ENCODE measurements around the gene CTIF. TPM values are rescaled to one million over a fixed set of nuclear protein-coding genes. Genes with fewer than 3 reads are reported as not detected.

CTIF gene
- total RNA-seq, 2 experiments from 2014 or later = 0.06 to 0.38 TPM

DNA sequence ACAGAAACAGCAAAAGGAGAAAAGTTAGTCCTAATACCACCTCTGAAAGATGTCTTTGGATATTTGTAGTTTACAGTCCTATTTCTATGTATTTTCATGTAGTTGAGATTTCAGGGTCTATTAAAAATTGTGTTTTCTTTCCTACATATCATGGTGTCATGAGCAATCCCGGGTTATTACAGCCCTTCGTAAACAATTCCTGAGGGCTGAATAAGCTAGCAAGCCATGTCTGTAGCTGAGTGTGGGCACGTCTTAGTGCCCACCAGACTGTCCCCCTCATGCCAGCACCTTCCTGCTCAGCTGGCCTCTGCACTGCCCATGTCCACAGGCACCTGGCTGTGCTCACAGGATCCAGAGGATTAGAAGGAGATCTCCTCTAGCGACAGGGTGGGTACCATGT, 60.6 kb downstream of the CTIF start:
- Histone ChIP-seq H3K4me1 (ENCODE audit: insufficient read depth, low read length, poor library complexity, severe bottlenecking) (no peaks in the 10 kb centered on the region), H3K9me2 (ENCODE audit: insufficient read depth, low read length) (no peaks in the 10 kb centered on the region), H3K4me2 (ENCODE audit: low read length) (no peak overlapping the region), H3K27ac (ENCODE audit: low read depth, low read length, poor library complexity, severe bottlenecking) (no peak overlapping the region), H4K20me1 (ENCODE audit: insufficient read depth, low read length) (no peaks in the 10 kb centered on the region), H3K79me2 (ENCODE audit: insufficient read depth, low read depth, low read length) (no peaks in the 10 kb centered on the region), H3K36me3 (ENCODE audit: insufficient read depth, low read length) (no peaks in the 10 kb centered on the region), H2AFZ (ENCODE audit: low read length) (no peak overlapping the region), H3K4me3 (ENCODE audit: low read depth, low read length, poor library complexity, severe bottlenecking) (no peak overlapping the region), H3K9me3 (ENCODE audit: low read length) (no peaks in the 10 kb centered on the region)
- no TSS peak for BruUV-seq (replicated peaks)
- intact Hi-C loops (cut with micrococcal nuclease; ENCODE audit: unreplicated experiment) = no loop called here
- DNase-seq (ENCODE audit: low spot score) = no peak
- TF ChIP-seq, protein P1, sequence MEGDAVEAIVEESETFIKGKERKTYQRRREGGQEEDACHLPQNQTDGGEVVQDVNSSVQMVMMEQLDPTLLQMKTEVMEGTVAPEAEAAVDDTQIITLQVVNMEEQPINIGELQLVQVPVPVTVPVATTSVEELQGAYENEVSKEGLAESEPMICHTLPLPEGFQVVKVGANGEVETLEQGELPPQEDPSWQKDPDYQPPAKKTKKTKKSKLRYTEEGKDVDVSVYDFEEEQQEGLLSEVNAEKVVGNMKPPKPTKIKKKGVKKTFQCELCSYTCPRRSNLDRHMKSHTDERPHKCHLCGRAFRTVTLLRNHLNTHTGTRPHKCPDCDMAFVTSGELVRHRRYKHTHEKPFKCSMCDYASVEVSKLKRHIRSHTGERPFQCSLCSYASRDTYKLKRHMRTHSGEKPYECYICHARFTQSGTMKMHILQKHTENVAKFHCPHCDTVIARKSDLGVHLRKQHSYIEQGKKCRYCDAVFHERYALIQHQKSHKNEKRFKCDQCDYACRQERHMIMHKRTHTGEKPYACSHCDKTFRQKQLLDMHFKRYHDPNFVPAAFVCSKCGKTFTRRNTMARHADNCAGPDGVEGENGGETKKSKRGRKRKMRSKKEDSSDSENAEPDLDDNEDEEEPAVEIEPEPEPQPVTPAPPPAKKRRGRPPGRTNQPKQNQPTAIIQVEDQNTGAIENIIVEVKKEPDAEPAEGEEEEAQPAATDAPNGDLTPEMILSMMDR (conservative IDR thresholded peaks at IDR 0.05; ENCODE audit: low read length) = no peak
- no peak for TF ChIP-seq EZH2phosphoT487 (IDR thresholded peaks at IDR 0.05; ENCODE audit: borderline replicate concordance, low read depth, low read length)
- ChIA-PET CTCF (ENCODE audit: unreplicated experiment) (no interaction called here), POLR2A (no interaction called here)

DNA sequence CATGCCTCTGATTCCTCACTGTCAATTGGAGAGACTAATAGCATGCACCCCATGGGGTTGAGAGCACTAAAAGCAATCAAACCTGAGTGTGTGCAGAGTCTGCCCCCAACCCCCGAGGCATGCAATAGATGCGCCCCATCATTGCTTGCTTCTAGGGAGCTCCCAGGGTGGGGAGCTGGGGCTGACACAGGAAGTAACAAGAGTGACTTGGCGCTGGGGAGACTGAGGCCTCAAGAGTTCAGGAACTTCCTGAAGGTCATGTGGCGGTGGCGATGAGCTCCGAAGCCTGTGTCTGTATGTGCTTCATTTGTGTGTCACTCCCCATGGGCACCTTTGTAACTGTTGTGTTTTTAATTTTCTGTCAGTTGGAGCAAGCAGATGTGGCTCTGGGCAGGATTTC, 61.2 kb downstream of the CTIF start:
- H3K4me1 ChIP-seq (ENCODE audit: insufficient read depth, low read length, poor library complexity, severe bottlenecking) = no peaks in the 10 kb centered on the region
- H3K9me3 ChIP-seq (ENCODE audit: low read length) = no peaks in the 10 kb centered on the region
- ChIA-PET CTCF (ENCODE audit: unreplicated experiment) (no interaction called here), POLR2A (no interaction called here)
- no peak for TF ChIP-seq EZH2phosphoT487 (IDR thresholded peaks at IDR 0.05; ENCODE audit: borderline replicate concordance, low read depth, low read length)
- TF ChIP-seq, protein P1 (conservative IDR thresholded peaks at IDR 0.05; ENCODE audit: low read length) = no peak
- H3K9me2 ChIP-seq (ENCODE audit: insufficient read depth, low read length) = no peaks in the 10 kb centered on the region
- no peak overlapping the region for H2AFZ ChIP-seq (ENCODE audit: low read length)
- no peaks in the 10 kb centered on the region for H3K79me2 ChIP-seq (ENCODE audit: insufficient read depth, low read depth, low read length)
- no peak overlapping the region for H3K27ac ChIP-seq (ENCODE audit: low read depth, low read length, poor library complexity, severe bottlenecking)
- H4K20me1 ChIP-seq (ENCODE audit: insufficient read depth, low read length) = no peaks in the 10 kb centered on the region
- H3K36me3 ChIP-seq (ENCODE audit: insufficient read depth, low read length) = no peaks in the 10 kb centered on the region
- H3K4me2 ChIP-seq (ENCODE audit: low read length) = no peak overlapping the region
- H3K4me3 ChIP-seq (ENCODE audit: low read depth, low read length, poor library complexity, severe bottlenecking) = no peak overlapping the region
- no peak for DNase-seq (ENCODE audit: low spot score)
- BruUV-seq (replicated peaks) = no TSS peak
- intact Hi-C loops (cut with micrococcal nuclease; ENCODE audit: unreplicated experiment) = no loop called here

DNA sequence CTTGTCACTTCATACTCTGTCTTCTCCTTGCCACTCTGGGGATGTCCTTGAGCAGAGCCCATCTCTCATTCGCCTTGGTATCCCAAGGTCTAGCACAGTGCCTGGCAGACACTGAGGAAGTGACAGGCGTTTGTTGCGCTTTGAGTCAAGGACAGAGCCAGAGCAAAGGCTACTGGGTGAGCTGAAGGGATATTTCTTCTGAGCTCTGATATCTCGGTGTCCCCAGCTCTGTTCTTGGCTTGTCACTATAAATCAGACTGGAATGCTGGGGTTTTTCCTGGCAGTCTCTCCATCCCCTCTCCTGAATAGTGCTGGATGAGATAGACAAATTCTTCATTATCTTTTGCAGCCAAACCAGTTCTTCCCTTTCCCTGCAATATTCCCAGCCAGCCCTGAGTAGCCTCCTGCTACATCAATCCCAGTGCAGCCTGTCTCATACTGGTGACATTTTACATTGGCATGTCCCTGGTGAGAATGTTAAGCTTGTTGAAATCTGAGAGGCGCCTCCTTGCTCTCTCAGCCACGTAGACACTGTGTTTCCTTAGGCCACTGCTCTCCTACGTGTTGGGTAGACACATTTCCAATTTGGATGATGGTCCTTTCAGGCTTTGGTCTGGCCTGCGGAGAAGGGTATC, 61.7 kb downstream of the CTIF start:
- Histone ChIP-seq H3K4me3 (ENCODE audit: low read depth, low read length, poor library complexity, severe bottlenecking) (no peak overlapping the region), H3K9me2 (ENCODE audit: insufficient read depth, low read length) (no peaks in the 10 kb centered on the region), H2AFZ (ENCODE audit: low read length) (no peak overlapping the region), H3K9me3 (ENCODE audit: low read length) (no peaks in the 10 kb centered on the region), H3K4me1 (ENCODE audit: insufficient read depth, low read length, poor library complexity, severe bottlenecking) (peaks cover 3% of the 10 kb centered on the region), H3K4me2 (ENCODE audit: low read length) (no peak overlapping the region), H3K79me2 (ENCODE audit: insufficient read depth, low read depth, low read length) (no peaks in the 10 kb centered on the region), H4K20me1 (ENCODE audit: insufficient read depth, low read length) (no peaks in the 10 kb centered on the region), H3K27ac (ENCODE audit: low read depth, low read length, poor library complexity, severe bottlenecking) (no peak overlapping the region), H3K36me3 (ENCODE audit: insufficient read depth, low read length) (no peaks in the 10 kb centered on the region)
- ChIA-PET POLR2A (no interaction called here), CTCF (ENCODE audit: unreplicated experiment) (no interaction called here)
- no peak for TF ChIP-seq EZH2phosphoT487 (IDR thresholded peaks at IDR 0.05; ENCODE audit: borderline replicate concordance, low read depth, low read length)
- TF ChIP-seq, protein P1 (conservative IDR thresholded peaks at IDR 0.05; ENCODE audit: low read length) = no peak
- no peak for DNase-seq (ENCODE audit: low spot score)
- no TSS peak for BruUV-seq (replicated peaks)
- intact Hi-C loops (cut with micrococcal nuclease; ENCODE audit: unreplicated experiment) = no loop called here

Measured in OCI-LY7 (cell line).